Measurements from ENCODE around the gene CRYL1. TPM values are rescaled to one million over a fixed set of nuclear protein-coding genes. Genes with fewer than 3 reads are reported as not detected.
A peak's percentile ranks its signal among the peaks of the same experiment; 100 is the strongest.

The CRYL1 gene
- 10 to 100 TPM; 12.4 to 17.0 (median 14.2) TPM for total RNA-seq
- 10 to 100 TPM in 1 of 3 donors, 1 to 10 TPM in 2; 6.4 to 18.5 (median 8.2) TPM for polyA plus RNA-seq
- long read RNA-seq, donor 1, transcript CRYL1-201 (8 exons, 1,485 nt): major isoform, 9 of 9 reads
- long read RNA-seq, donor 1, partial matches to known transcripts: 0 of 9 reads
- long read RNA-seq, donor 1, other reads (novel, unspliced or antisense): 0 of 9 reads
- long read RNA-seq, donor 2, transcript CRYL1-201 (8 exons, 1,485 nt): major isoform, 24 of 31 reads
- long read RNA-seq, donor 2, partial matches to known transcripts: 3 of 31 reads
- long read RNA-seq, donor 2, other reads (novel, unspliced or antisense): 1 of 31 reads

GRCh38 chr13:20525601-20526544 is at the start of gene CRYL1:
Gene CRYL1 (minus strand): TSS chr13:20525857. CDS start chr13:20525794, 63 bp downstream.
- peak; percentile 83 to 88 for DNase-seq
- Histone ChIP-seq H3K9me3 (no peaks in the 10 kb centered on the region), H3K36me3 (ENCODE audit: insufficient read depth in 1 of 2, low read depth in 1 of 2) (no peaks in the 10 kb centered on the region), H3K4me3 (peak within 1 kb of the TSS; percentile 83), H3K27ac (peak within 1 kb of the TSS; percentile 91), H3K4me1 (no peaks in the 10 kb centered on the region), H3K27me3 (ENCODE audit: insufficient read depth in 3 of 3, low read length in 2 of 3) (no peaks in the 10 kb centered on the region)
- intact Hi-C loops (cut with DNase I): loop anchor here (2.0 to 10.0 kb wide), 3 partner anchors 36 to 249 kb away; partner anchors contain the start of genes EEF1AKMT1 (in 1 of the 2) and IFT88 (in 1 of the 2)
- peak; percentile 95 to 97 (median 96) for ATAC-seq
- WGBS, 3 donors: 0 to 1% (median 0%) methylated on average over 44 to 89 of the region's 89 CpGs
- no peak for TF ChIP-seq CTCF (IDR thresholded peaks at IDR 0.05)

GRCh38 chr13:20573636-20574035 is 48.0 kb upstream of the CRYL1 start:
- DNase-seq (no peak), ATAC-seq (no peak)
- Histone ChIP-seq H3K27me3 (ENCODE audit: insufficient read depth in 3 of 3, low read length in 2 of 3) (no peaks in the 10 kb centered on the region), H3K36me3 (ENCODE audit: insufficient read depth in 1 of 2, low read depth in 1 of 2) (peaks cover 0 to 39% of the 10 kb centered on the region in 2 donors), H3K9me3 (no peaks in the 10 kb centered on the region), H3K4me1 (no peaks in the 10 kb centered on the region), H3K4me3 (no peak overlapping the region), H3K27ac (no peak overlapping the region)
- intact Hi-C loops (cut with DNase I): no loop called here
- WGBS, 3 donors: 48 to 61% (median 49%) methylated on average over 2 of the region's 2 CpGs
- TF ChIP-seq CTCF (IDR thresholded peaks at IDR 0.05): no peak

GRCh38 chr13:20573186-20573585 is 47.5 kb upstream of the CRYL1 start:
- DNase-seq (no peak), ATAC-seq (no peak)
- intact Hi-C loops (cut with DNase I): no loop called here
- no peaks in the 10 kb centered on the region for H3K27me3 ChIP-seq (ENCODE audit: insufficient read depth in 3 of 3, low read length in 2 of 3)
- no peak overlapping the region for H3K27ac ChIP-seq
- TF ChIP-seq CTCF (IDR thresholded peaks at IDR 0.05): no peak
- H3K9me3 ChIP-seq: no peaks in the 10 kb centered on the region
- H3K36me3 ChIP-seq (ENCODE audit: insufficient read depth in 1 of 2, low read depth in 1 of 2): peaks cover 0 to 39% of the 10 kb centered on the region in 2 donors
- no peaks in the 10 kb centered on the region for H3K4me1 ChIP-seq
- no peak overlapping the region for H3K4me3 ChIP-seq
- WGBS, 3 donors: 48 to 69% (median 53%) methylated on average over 4 of the region's 4 CpGs

GRCh38 chr13:20571676-20572075 is 46.0 kb upstream of the CRYL1 start:
- Histone ChIP-seq H3K4me1 (no peaks in the 10 kb centered on the region), H3K9me3 (no peaks in the 10 kb centered on the region), H3K27me3 (ENCODE audit: insufficient read depth in 3 of 3, low read length in 2 of 3) (no peaks in the 10 kb centered on the region), H3K4me3 (no peak overlapping the region), H3K27ac (no peak overlapping the region), H3K36me3 (ENCODE audit: insufficient read depth in 1 of 2, low read depth in 1 of 2) (peaks cover 0 to 32% of the 10 kb centered on the region in 2 donors)
- DNase-seq (no peak), ATAC-seq (no peak)
- TF ChIP-seq CTCF (IDR thresholded peaks at IDR 0.05): no peak
- intact Hi-C loops (cut with DNase I): no loop called here

All from psoas muscle (tissue), 8 donors.